ACC112 (cell line): ENCODE measurements around the gene CHCHD5.
"Not testable (repeated sequence)": the region's sequence is repeated elsewhere in the genome, so short reads cannot be mapped to it uniquely, and the experiment has no call there.

Experiments used
- H2AFZ ChIP-seq: fragments of 200-600 bp; sonication (generic); one replicate; pipeline ENCODE4 v1.6.0; 2017; ENCODE audit warnings: antibody characterized with exemption, low read length; ENCODE audit not compliant: unreplicated experiment
- H3K27ac ChIP-seq: fragments of 200-600 bp; sonication (generic); 2 replicates; pipeline ENCODE4 v1.5.1; 2014; ENCODE audit warnings: low read depth, mild to moderate bottlenecking, antibody characterized with exemption, low read length, moderate library complexity
- H3K27me3 ChIP-seq: fragments of 200-600 bp; sonication (generic); 2 replicates; pipeline ENCODE4 v1.6.1; 2014; ENCODE audit warnings: mild to moderate bottlenecking, antibody characterized with exemption, low read length, moderate library complexity, mixed read lengths; ENCODE audit not compliant: insufficient read depth
- H3K36me3 ChIP-seq: fragments of 200-600 bp; sonication (generic); 2 replicates; pipeline ENCODE4 v1.6.1; 2016; ENCODE audit warnings: mild to moderate bottlenecking, antibody characterized with exemption, low read length, moderate library complexity, mixed read lengths; ENCODE audit not compliant: insufficient read depth
- H3K4me1 ChIP-seq: fragments of 200-600 bp; sonication (generic); one replicate; pipeline ENCODE4 v1.6.1; 2016; ENCODE audit warnings: low read length, mixed read lengths; ENCODE audit not compliant: insufficient read depth, unreplicated experiment, control insufficient read depth
- H3K4me3 ChIP-seq: fragments of 200-600 bp; sonication (generic); 2 replicates; pipeline ENCODE4 v1.5.1; 2014; ENCODE audit warnings: mild to moderate bottlenecking, low read depth, low read length
- H3K79me2 ChIP-seq: fragments of 200-600 bp; sonication (generic); one replicate; pipeline ENCODE4 v1.6.0; 2016; ENCODE audit warnings: low read length; ENCODE audit not compliant: control insufficient read depth, unreplicated experiment, insufficient read depth

CHCHD5 gene

GRCh38 chr2:112607680-112608438 is 23.4 kb downstream of the CHCHD5 start:
- Histone ChIP-seq H3K27me3 (no peaks in the 10 kb centered on the region), H3K27ac (no peak overlapping the region), H2AFZ (no peak overlapping the region), H3K4me1 (no peaks in the 10 kb centered on the region), H3K36me3 (no peaks in the 10 kb centered on the region), H3K4me3 (no peak overlapping the region), H3K79me2 (no peaks in the 10 kb centered on the region)

GRCh38 chr2:112609320-112609719 is 24.9 kb downstream of the CHCHD5 start:
- H3K36me3 ChIP-seq, H3K4me1 ChIP-seq, H3K4me3 ChIP-seq, H2AFZ ChIP-seq, H3K27me3 ChIP-seq, H3K79me2 ChIP-seq, H3K27ac ChIP-seq: not testable (repeated sequence)

GRCh38 chr2:112612283-112612682 is 27.9 kb downstream of the CHCHD5 start:
- not testable (repeated sequence) for H3K4me1 ChIP-seq, H3K27me3 ChIP-seq, H3K79me2 ChIP-seq, H3K36me3 ChIP-seq, H2AFZ ChIP-seq, H3K27ac ChIP-seq, H3K4me3 ChIP-seq

GRCh38 chr2:112614201-112614840 is 29.9 kb downstream of the CHCHD5 start:
- no peak overlapping the region for H3K4me3 ChIP-seq
- H3K27ac ChIP-seq = no peak overlapping the region
- H3K4me1 ChIP-seq = peaks cover 4% of the 10 kb centered on the region
- H3K27me3 ChIP-seq = no peaks in the 10 kb centered on the region
- H2AFZ ChIP-seq = no peak overlapping the region
- no peaks in the 10 kb centered on the region for H3K79me2 ChIP-seq
- no peaks in the 10 kb centered on the region for H3K36me3 ChIP-seq

GRCh38 chr2:112615051-112615450 is 30.6 kb downstream of the CHCHD5 start:
- no peaks in the 10 kb centered on the region for H3K36me3 ChIP-seq
- H3K27me3 ChIP-seq = no peaks in the 10 kb centered on the region
- H3K79me2 ChIP-seq = no peaks in the 10 kb centered on the region
- no peak overlapping the region for H3K4me3 ChIP-seq
- H3K27ac ChIP-seq = no peak overlapping the region
- H3K4me1 ChIP-seq = peaks cover 4% of the 10 kb centered on the region
- no peak overlapping the region for H2AFZ ChIP-seq

- not testable (repeated sequence) for H2AFZ ChIP-seq, H3K79me2 ChIP-seq, H3K27me3 ChIP-seq, H3K36me3 ChIP-seq, H3K27ac ChIP-seq, H3K4me3 ChIP-seq, H3K4me1 ChIP-seq
Observed at GRCh38 chr2:112615798-112616197, 31.4 kb downstream of the CHCHD5 start.

- Histone ChIP-seq H3K4me3 (no peak overlapping the region), H3K79me2 (no peaks in the 10 kb centered on the region), H2AFZ (no peak overlapping the region), H3K4me1 (peaks cover 19% of the 10 kb centered on the region), H3K36me3 (no peaks in the 10 kb centered on the region), H3K27ac (no peak overlapping the region), H3K27me3 (no peaks in the 10 kb centered on the region)
Observed at GRCh38 chr2:112618383-112618782, 34.0 kb downstream of the CHCHD5 start.

- H3K27ac ChIP-seq = peak overlapping the region; percentile 93
- peak overlapping the region; percentile 15; the same call in 1 of the 2 replicates for H3K4me3 ChIP-seq
- no peaks in the 10 kb centered on the region for H3K27me3 ChIP-seq
- H3K4me1 ChIP-seq = peaks cover 51% of the 10 kb centered on the region
- H3K36me3 ChIP-seq = no peaks in the 10 kb centered on the region
- peaks cover 10% of the 10 kb centered on the region for H3K79me2 ChIP-seq
- H2AFZ ChIP-seq = peak overlapping the region; percentile 48
Observed at GRCh38 chr2:112621790-112622527, 37.5 kb downstream of the CHCHD5 start.

GRCh38 chr2:112622528-112622849 is 38.1 kb downstream of the CHCHD5 start:
- H2AFZ ChIP-seq = no peak overlapping the region
- H3K27ac ChIP-seq = peak overlapping the region; percentile 93
- H3K27me3 ChIP-seq = no peaks in the 10 kb centered on the region
- H3K36me3 ChIP-seq = no peaks in the 10 kb centered on the region
- H3K4me1 ChIP-seq = peaks cover 50% of the 10 kb centered on the region
- peak overlapping the region; percentile 15; the same call in 1 of the 2 replicates for H3K4me3 ChIP-seq
- peaks cover 10% of the 10 kb centered on the region for H3K79me2 ChIP-seq

- H3K4me3 ChIP-seq = peak overlapping the region; percentile 57
- no peaks in the 10 kb centered on the region for H3K27me3 ChIP-seq
- no peaks in the 10 kb centered on the region for H3K36me3 ChIP-seq
- peak overlapping the region; percentile 90 for H3K27ac ChIP-seq
- peaks cover 12% of the 10 kb centered on the region for H3K79me2 ChIP-seq
- H2AFZ ChIP-seq = no peak overlapping the region
- peaks cover 65% of the 10 kb centered on the region for H3K4me1 ChIP-seq
Observed at GRCh38 chr2:112623913-112624777, 39.7 kb downstream of the CHCHD5 start.
